ENCODE data around the gene TENM4.

The TENM4 gene

GRCh38 chr11:78788533-78788932 is 652.3 kb downstream of the TENM4 start:
- H3K9me3 ChIP-seq = no peaks in the 10 kb centered on the region
- no peak for DNase-seq
- TF ChIP-seq, protein P1, sequence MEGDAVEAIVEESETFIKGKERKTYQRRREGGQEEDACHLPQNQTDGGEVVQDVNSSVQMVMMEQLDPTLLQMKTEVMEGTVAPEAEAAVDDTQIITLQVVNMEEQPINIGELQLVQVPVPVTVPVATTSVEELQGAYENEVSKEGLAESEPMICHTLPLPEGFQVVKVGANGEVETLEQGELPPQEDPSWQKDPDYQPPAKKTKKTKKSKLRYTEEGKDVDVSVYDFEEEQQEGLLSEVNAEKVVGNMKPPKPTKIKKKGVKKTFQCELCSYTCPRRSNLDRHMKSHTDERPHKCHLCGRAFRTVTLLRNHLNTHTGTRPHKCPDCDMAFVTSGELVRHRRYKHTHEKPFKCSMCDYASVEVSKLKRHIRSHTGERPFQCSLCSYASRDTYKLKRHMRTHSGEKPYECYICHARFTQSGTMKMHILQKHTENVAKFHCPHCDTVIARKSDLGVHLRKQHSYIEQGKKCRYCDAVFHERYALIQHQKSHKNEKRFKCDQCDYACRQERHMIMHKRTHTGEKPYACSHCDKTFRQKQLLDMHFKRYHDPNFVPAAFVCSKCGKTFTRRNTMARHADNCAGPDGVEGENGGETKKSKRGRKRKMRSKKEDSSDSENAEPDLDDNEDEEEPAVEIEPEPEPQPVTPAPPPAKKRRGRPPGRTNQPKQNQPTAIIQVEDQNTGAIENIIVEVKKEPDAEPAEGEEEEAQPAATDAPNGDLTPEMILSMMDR (IDR thresholded peaks at IDR 0.05) = no peak
- no peaks in the 10 kb centered on the region for H3K4me1 ChIP-seq
- H3K36me3 ChIP-seq = no peaks in the 10 kb centered on the region
- no peak overlapping the region for H3K4me3 ChIP-seq
- no peak overlapping the region for H3K27ac ChIP-seq
- no peaks in the 10 kb centered on the region for H3K27me3 ChIP-seq
- intact Hi-C loops (cut with DNase I; ENCODE audit: low total_unique reads) = no loop called here

- TF ChIP-seq, protein P1 (IDR thresholded peaks at IDR 0.05) = no peak
Measured at GRCh38 chr11:78787696-78788095, 653.1 kb downstream of the TENM4 start.

GRCh38 chr11:78786746-78787145 is 654.1 kb downstream of the TENM4 start:
- intact Hi-C loops (cut with DNase I; ENCODE audit: low total_unique reads) = no loop called here
- no peaks in the 10 kb centered on the region for H3K9me3 ChIP-seq
- no peak for DNase-seq

More at GRCh38 chr11:78787696-78788095, 653.1 kb downstream of the TENM4 start:
- Histone ChIP-seq H3K27me3 (no peaks in the 10 kb centered on the region), H3K36me3 (no peaks in the 10 kb centered on the region), H3K27ac (no peak overlapping the region), H3K4me3 (no peak overlapping the region), H3K9me3 (no peaks in the 10 kb centered on the region), H3K4me1 (no peaks in the 10 kb centered on the region)
- intact Hi-C loops (cut with DNase I; ENCODE audit: low total_unique reads) = no loop called here
- DNase-seq = no peak

GRCh38 chr11:78786086-78786485 is 654.7 kb downstream of the TENM4 start:
- no peaks in the 10 kb centered on the region for H3K4me1 ChIP-seq
- TF ChIP-seq, protein P1 (IDR thresholded peaks at IDR 0.05) = no peak
- DNase-seq = no peak
- H3K36me3 ChIP-seq = no peaks in the 10 kb centered on the region
- H3K4me3 ChIP-seq = no peak overlapping the region
- no peaks in the 10 kb centered on the region for H3K9me3 ChIP-seq
- no peaks in the 10 kb centered on the region for H3K27me3 ChIP-seq
- intact Hi-C loops (cut with DNase I; ENCODE audit: low total_unique reads) = no loop called here
- no peak overlapping the region for H3K27ac ChIP-seq

More at GRCh38 chr11:78786746-78787145, 654.1 kb downstream of the TENM4 start:
- no peaks in the 10 kb centered on the region for H3K4me1 ChIP-seq
- no peak overlapping the region for H3K4me3 ChIP-seq
- no peak overlapping the region for H3K27ac ChIP-seq
- TF ChIP-seq, protein P1 (IDR thresholded peaks at IDR 0.05) = no peak
- no peaks in the 10 kb centered on the region for H3K36me3 ChIP-seq
- no peaks in the 10 kb centered on the region for H3K27me3 ChIP-seq

DNA sequence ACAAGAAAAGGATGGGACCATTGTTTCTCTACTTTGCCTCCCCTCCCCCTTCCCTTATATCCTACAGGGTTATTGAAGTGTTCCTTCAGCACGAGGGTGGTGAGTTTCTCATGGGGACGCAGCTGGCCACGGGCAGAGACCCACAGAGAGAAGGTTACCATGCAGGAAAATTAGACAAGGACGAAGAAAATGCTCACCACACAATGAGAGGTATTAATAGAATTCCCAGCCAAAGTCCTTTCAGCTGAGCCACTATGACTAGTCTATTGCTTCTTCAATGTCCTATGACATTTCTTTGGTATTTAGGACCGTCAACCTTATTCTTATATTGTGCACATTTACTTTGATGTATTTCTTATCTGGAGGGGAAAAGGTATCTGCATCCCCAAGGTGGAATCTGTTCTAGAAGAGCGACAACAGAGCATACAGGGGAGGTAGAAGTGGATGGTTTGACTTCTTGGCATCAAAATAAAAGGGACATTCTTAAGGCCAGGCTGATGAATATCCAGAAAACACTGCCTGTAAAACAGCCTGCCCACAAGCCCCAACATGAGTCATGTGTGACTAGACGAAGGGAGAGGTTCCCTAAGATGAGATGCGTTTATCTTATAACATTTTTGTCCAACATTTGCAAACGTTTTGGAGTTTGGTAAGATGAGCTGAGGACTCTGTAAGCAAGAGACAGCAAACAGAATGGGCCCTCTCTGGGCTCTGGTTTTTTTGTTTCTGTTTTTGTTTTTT is 656.3 kb downstream of the TENM4 start:
- no peak overlapping the region for H3K27ac ChIP-seq
- intact Hi-C loops (cut with DNase I; ENCODE audit: low total_unique reads) = no loop called here
- H3K4me3 ChIP-seq = no peak overlapping the region
- no peaks in the 10 kb centered on the region for H3K4me1 ChIP-seq
- no peak for DNase-seq
- H3K36me3 ChIP-seq = no peaks in the 10 kb centered on the region
- TF ChIP-seq, protein P1 (IDR thresholded peaks at IDR 0.05) = no peak
- no peaks in the 10 kb centered on the region for H3K9me3 ChIP-seq
- no peaks in the 10 kb centered on the region for H3K27me3 ChIP-seq
